ENCODE results near the gene YARS1. TPM values are rescaled to one million over a fixed set of nuclear protein-coding genes. Genes with fewer than 3 reads are reported as not detected.

The YARS1 gene
- polyA plus RNA-seq, 1 donor (not counting 4 experiments of a cell fraction or from before 2014, with no cell fraction given): 68.4 TPM

DNA sequence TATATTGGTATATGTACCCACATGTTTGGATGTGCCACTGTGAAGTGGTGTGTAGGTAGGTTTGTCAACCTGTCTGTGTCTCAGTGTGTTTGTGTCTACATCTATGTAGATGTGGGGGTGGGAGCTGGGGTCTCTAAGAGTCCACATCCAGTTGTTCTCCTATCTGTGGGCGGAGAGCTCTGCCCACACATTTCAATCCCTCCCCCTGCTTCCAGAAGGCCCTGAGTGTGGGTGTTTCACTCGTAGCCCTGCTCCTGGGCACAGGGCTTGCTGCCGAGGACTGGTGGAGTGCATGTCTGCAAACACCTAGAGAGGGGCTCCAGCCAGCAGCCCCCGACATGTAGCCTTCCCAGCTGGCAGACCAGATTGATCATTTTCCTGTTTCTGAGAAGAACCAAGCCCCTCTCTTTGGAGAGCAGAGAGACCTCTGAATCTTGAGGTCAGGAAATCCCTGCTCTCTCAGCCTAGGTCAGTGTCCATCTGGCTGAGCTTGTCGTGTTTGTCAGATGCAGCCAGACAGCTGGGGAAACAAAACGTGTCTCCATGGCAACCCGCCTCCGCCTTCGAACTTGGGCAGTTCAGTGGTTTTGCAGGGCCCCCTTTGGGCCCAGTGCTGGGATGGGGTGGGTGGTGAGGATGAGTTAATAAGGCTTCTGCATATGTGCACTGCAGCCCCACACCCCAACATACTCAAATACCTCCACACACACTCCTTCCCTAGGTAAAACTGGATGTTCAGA lies 83.4 kb downstream of the YARS1 start:
- H3K4me3 ChIP-seq (ENCODE audit: control insufficient read depth in 2 of 3, extremely low read depth in 1 of 3, insufficient read depth in 2 of 3, low read depth in 1 of 3, low read length in 3 of 3): no peak overlapping the region
- peaks cover 28% of the 10 kb centered on the region for H3K4me1 ChIP-seq (ENCODE audit: control insufficient read depth, extremely low read depth, insufficient read depth, low read length)
- no peaks in the 10 kb centered on the region for H3K9me3 ChIP-seq (ENCODE audit: control insufficient read depth, low read depth, low read length)
- TF ChIP-seq CTCF (optimal IDR thresholded peaks at IDR 0.05 in 1 of 3, IDR thresholded peaks at IDR 0.05 in 1 of 3, conservative IDR thresholded peaks at IDR 0.05 in 1 of 3; ENCODE audit: extremely low read depth in 1 of 3, insufficient read depth in 2 of 3, low read length in 3 of 3) (no peak), EZH2 (IDR thresholded peaks at IDR 0.05; ENCODE audit: low read length) (no peak)
- DNase-seq (ENCODE audit: low read depth, low spot score) (no peak), FAIRE-seq (no peak)
- H4K20me1 ChIP-seq (ENCODE audit: control insufficient read depth, extremely low read depth, insufficient read depth, low read length): no peaks in the 10 kb centered on the region
- H3K9me1 ChIP-seq (ENCODE audit: control insufficient read depth, extremely low read depth, insufficient read depth, low read length): no peaks in the 10 kb centered on the region
- H3K27me3 ChIP-seq (ENCODE audit: control insufficient read depth, extremely low read depth, insufficient read depth, low read length): no peaks in the 10 kb centered on the region
- no peak overlapping the region for H3K4me2 ChIP-seq (ENCODE audit: control insufficient read depth, extremely low read depth, insufficient read depth, low read depth, low read length)
- no peak overlapping the region for H3K27ac ChIP-seq (ENCODE audit: control insufficient read depth, insufficient read depth, low read length)
- H3K36me3 ChIP-seq (ENCODE audit: control insufficient read depth in 2 of 2, extremely low read depth in 1 of 2, insufficient read depth in 2 of 2, low read length in 2 of 2): no peaks in the 10 kb centered on the region
- H2AFZ ChIP-seq (ENCODE audit: control insufficient read depth, low read length): no peak overlapping the region
- dilution Hi-C loops (cut with MboI; ENCODE audit: extremely low pct_ligation_motif_present, low sequenced_read_pairs): no loop called here
- H3K79me2 ChIP-seq (ENCODE audit: control insufficient read depth, insufficient read depth, low read length): no peaks in the 10 kb centered on the region
- no peak overlapping the region for H3K9ac ChIP-seq (ENCODE audit: control insufficient read depth, extremely low read depth, insufficient read depth, low read length)

- Histone ChIP-seq H2AFZ (ENCODE audit: control insufficient read depth, low read length) (no peak overlapping the region), H3K27me3 (ENCODE audit: control insufficient read depth, extremely low read depth, insufficient read depth, low read length) (no peaks in the 10 kb centered on the region), H3K4me3 (ENCODE audit: control insufficient read depth in 2 of 3, extremely low read depth in 1 of 3, insufficient read depth in 2 of 3, low read depth in 1 of 3, low read length in 3 of 3) (no peak overlapping the region), H4K20me1 (ENCODE audit: control insufficient read depth, extremely low read depth, insufficient read depth, low read length) (no peaks in the 10 kb centered on the region), H3K79me2 (ENCODE audit: control insufficient read depth, insufficient read depth, low read length) (no peaks in the 10 kb centered on the region), H3K27ac (ENCODE audit: control insufficient read depth, insufficient read depth, low read length) (no peak overlapping the region), H3K9me3 (ENCODE audit: control insufficient read depth, low read depth, low read length) (no peaks in the 10 kb centered on the region), H3K4me1 (ENCODE audit: control insufficient read depth, extremely low read depth, insufficient read depth, low read length) (peaks cover 32% of the 10 kb centered on the region), H3K9ac (ENCODE audit: control insufficient read depth, extremely low read depth, insufficient read depth, low read length) (peak overlapping the region; percentile 18), H3K4me2 (ENCODE audit: control insufficient read depth, extremely low read depth, insufficient read depth, low read depth, low read length) (no peak overlapping the region), H3K9me1 (ENCODE audit: control insufficient read depth, extremely low read depth, insufficient read depth, low read length) (no peaks in the 10 kb centered on the region), H3K36me3 (ENCODE audit: control insufficient read depth in 2 of 2, extremely low read depth in 1 of 2, insufficient read depth in 2 of 2, low read length in 2 of 2) (no peaks in the 10 kb centered on the region)
- dilution Hi-C loops (cut with MboI; ENCODE audit: extremely low pct_ligation_motif_present, low sequenced_read_pairs): no loop called here
- no peak for FAIRE-seq
- TF ChIP-seq EZH2 (IDR thresholded peaks at IDR 0.05; ENCODE audit: low read length) (no peak), CTCF (optimal IDR thresholded peaks at IDR 0.05 in 1 of 3, IDR thresholded peaks at IDR 0.05 in 1 of 3, conservative IDR thresholded peaks at IDR 0.05 in 1 of 3; ENCODE audit: extremely low read depth in 1 of 3, insufficient read depth in 2 of 3, low read length in 3 of 3) (no peak)
- DNase-seq (ENCODE audit: low read depth, low spot score): peak; percentile 32
These were observed 87.7 kb downstream of the YARS1 start for GRCh38 chr1:32729254-32730046.
